HepG2 (cell line): ENCODE measurements around the gene PLLP. TPM values are rescaled to one million over a fixed set of nuclear protein-coding genes. Genes with fewer than 3 reads are reported as not detected.
A peak's percentile ranks its signal among the peaks of the same experiment; 100 is the strongest.

Experiments used
- BRF2 ChIP-seq: sonication (generic); formaldehyde crosslinking; IDR thresholded peaks from 2 replicates; pipeline ENCODE4 v1.8.1; 2022; ENCODE audit warnings: mild to moderate bottlenecking, missing genetic modification reagents
- DNMT3B ChIP-seq: conservative IDR thresholded peaks from 2 replicates; pipeline ENCODE4 v1.6.1; 2016; ENCODE audit warnings: missing biosample characterization, control low read depth
- FOXO4 ChIP-seq: sonication (generic); formaldehyde crosslinking; conservative IDR thresholded peaks from 2 replicates; pipeline ENCODE4 v1.8.1; 2023; ENCODE audit warnings: missing genetic modification reagents
- HMG20B ChIP-seq: conservative IDR thresholded peaks from 2 replicates; pipeline ENCODE4 v1.6.1; 2016; ENCODE audit warnings: missing genetic modification reagents, missing compliant biosample characterization
- SOX5 ChIP-seq: IDR thresholded peaks from 2 replicates; pipeline ENCODE4 v1.6.1; 2016; ENCODE audit warnings: borderline replicate concordance
- TRIM24 ChIP-seq: sonication (generic); formaldehyde crosslinking; IDR thresholded peaks from 2 replicates; pipeline ENCODE4 v1.8.0; 2022; ENCODE audit warnings: mild to moderate bottlenecking, missing genetic modification reagents
- ZC3H13 ChIP-seq: sonication (generic); formaldehyde crosslinking; IDR thresholded peaks from 2 replicates; pipeline ENCODE4 v1.8.1; 2023; ENCODE audit warnings: mild to moderate bottlenecking, missing genetic modification reagents, moderate library complexity
- ZFP36 ChIP-seq: fragments of 150-350 bp; IDR thresholded peaks from 2 replicates; pipeline ENCODE4 v1.6.1; 2018; ENCODE audit warnings: borderline replicate concordance, low read length, low read depth; ENCODE audit not compliant: partially characterized antibody
- ZFP36L2 ChIP-seq: sonication (generic); formaldehyde crosslinking; IDR thresholded peaks from 2 replicates; pipeline ENCODE4 v1.4.0; 2020; ENCODE audit warnings: missing genetic modification reagents
- ZNF224 ChIP-seq: sonication (generic); formaldehyde crosslinking; IDR thresholded peaks from 2 replicates; pipeline ENCODE4 v1.5.0; 2020; ENCODE audit warnings: mild to moderate bottlenecking, missing genetic modification reagents
- ZNF260 ChIP-seq: sonication (generic); formaldehyde crosslinking; IDR thresholded peaks from 2 replicates; pipeline ENCODE4 v1.4.0; 2020; ENCODE audit warnings: missing genetic modification reagents, low read depth, mild to moderate bottlenecking, borderline replicate concordance
- ZNF337 ChIP-seq: sonication (generic); formaldehyde crosslinking; IDR thresholded peaks from 2 replicates; pipeline ENCODE4 v1.5.1; 2020; ENCODE audit warnings: missing genetic modification reagents, low read depth, mild to moderate bottlenecking, borderline replicate concordance
- ZNF770 ChIP-seq: sonication (generic); formaldehyde crosslinking; IDR thresholded peaks from 2 replicates; pipeline ENCODE4 v1.5.0; 2020; ENCODE audit warnings: mild to moderate bottlenecking, missing genetic modification reagents
- ZZZ3 ChIP-seq: sonication (generic); formaldehyde crosslinking; IDR thresholded peaks from 2 replicates; pipeline ENCODE4 v1.4.0; 2020; ENCODE audit warnings: missing genetic modification reagents, mild to moderate bottlenecking, borderline replicate concordance
- polyA plus RNA-seq, 8 experiments: library from polyadenylated mRNA; depleted of rRNA in 3 of 8; stranded (reverse) in 7 of 8; unstranded in 1 of 8; fragments of >200 nt; fragmentation: Illumina TruSeq in 4 of 8; extraction: Trizol in 4 of 8; gene quantifications; 2 replicates each; pipeline versions ENCODE4 v1.2.1 to v1.2.3, GENCODE V29; 2011 to 2016; ENCODE audit warnings: low read depth in 4 of 8, missing spikeins in 1 of 8, mixed read lengths in 1 of 8; ENCODE audit not compliant: insufficient read depth in 1 of 8
- total RNA-seq, 5 experiments: library from RNA; depleted of rRNA; stranded (reverse); fragments of >200 nt; fragmentation: Illumina TruSeq; extraction: Trizol; gene quantifications; 2 replicates each; pipeline ENCODE4 v1.2.3, GENCODE V29; 2016; ENCODE audit warnings: low read depth in 1 of 5
- TF ChIP-seq, protein P1 (sequence below): sonication (generic); formaldehyde crosslinking; IDR thresholded peaks from 2 replicates; pipeline ENCODE4 v1.4.0; 2020; ENCODE audit warnings: missing genetic modification reagents
- TF ChIP-seq, protein P2 (sequence below): sonication (generic); formaldehyde crosslinking; IDR thresholded peaks from 2 replicates; pipeline ENCODE4 v1.4.0; 2020; ENCODE audit warnings: mild to moderate bottlenecking, missing genetic modification reagents

Gene PLLP
- total and polyA plus RNA-seq, 2 of the 13 experiments (the other 11 are each of a cell fraction or from before 2014, with no cell fraction given) = 60.6 to 127 TPM

GRCh38 chr16:57279780-57280638 is 4.5 kb downstream of the PLLP start (continued):
- peak; percentile 67; the same call in 1 of the 2 replicates for TF ChIP-seq ZNF224 (CRISPR knock-in tag)
- TF ChIP-seq, protein P1, sequence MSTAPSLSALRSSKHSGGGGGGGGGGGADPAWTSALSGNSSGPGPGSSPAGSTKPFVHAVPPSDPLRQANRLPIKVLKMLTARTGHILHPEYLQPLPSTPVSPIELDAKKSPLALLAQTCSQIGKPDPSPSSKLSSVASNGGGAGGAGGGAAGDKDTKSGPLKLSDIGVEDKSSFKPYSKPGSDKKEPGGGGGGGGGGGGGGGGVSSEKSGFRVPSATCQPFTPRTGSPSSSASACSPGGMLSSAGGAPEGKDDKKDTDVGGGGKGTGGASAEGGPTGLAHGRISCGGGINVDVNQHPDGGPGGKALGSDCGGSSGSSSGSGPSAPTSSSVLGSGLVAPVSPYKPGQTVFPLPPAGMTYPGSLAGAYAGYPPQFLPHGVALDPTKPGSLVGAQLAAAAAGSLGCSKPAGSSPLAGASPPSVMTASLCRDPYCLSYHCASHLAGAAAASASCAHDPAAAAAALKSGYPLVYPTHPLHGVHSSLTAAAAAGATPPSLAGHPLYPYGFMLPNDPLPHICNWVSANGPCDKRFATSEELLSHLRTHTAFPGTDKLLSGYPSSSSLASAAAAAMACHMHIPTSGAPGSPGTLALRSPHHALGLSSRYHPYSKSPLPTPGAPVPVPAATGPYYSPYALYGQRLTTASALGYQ (CRISPR knock-in tag) = peak; percentile 84; the same call in 1 of the 2 replicates
- TF ChIP-seq SOX5 (CRISPR knock-in tag) = peak; percentile 86
- TF ChIP-seq FOXO4 (CRISPR knock-in tag) = no peak
- no peak; the same call in 1 of the 2 replicates for TF ChIP-seq BRF2 (CRISPR knock-in tag)
- peak; percentile 94 for TF ChIP-seq ZFP36
- peak; percentile 52; the same call in 1 of the 2 replicates for TF ChIP-seq ZNF337 (CRISPR knock-in tag)
- TF ChIP-seq ZZZ3 (CRISPR knock-in tag) = peak; percentile 55; the same call in 1 of the 2 replicates
- no peak for TF ChIP-seq ZFP36L2 (CRISPR knock-in tag)
- TF ChIP-seq, protein P2, sequence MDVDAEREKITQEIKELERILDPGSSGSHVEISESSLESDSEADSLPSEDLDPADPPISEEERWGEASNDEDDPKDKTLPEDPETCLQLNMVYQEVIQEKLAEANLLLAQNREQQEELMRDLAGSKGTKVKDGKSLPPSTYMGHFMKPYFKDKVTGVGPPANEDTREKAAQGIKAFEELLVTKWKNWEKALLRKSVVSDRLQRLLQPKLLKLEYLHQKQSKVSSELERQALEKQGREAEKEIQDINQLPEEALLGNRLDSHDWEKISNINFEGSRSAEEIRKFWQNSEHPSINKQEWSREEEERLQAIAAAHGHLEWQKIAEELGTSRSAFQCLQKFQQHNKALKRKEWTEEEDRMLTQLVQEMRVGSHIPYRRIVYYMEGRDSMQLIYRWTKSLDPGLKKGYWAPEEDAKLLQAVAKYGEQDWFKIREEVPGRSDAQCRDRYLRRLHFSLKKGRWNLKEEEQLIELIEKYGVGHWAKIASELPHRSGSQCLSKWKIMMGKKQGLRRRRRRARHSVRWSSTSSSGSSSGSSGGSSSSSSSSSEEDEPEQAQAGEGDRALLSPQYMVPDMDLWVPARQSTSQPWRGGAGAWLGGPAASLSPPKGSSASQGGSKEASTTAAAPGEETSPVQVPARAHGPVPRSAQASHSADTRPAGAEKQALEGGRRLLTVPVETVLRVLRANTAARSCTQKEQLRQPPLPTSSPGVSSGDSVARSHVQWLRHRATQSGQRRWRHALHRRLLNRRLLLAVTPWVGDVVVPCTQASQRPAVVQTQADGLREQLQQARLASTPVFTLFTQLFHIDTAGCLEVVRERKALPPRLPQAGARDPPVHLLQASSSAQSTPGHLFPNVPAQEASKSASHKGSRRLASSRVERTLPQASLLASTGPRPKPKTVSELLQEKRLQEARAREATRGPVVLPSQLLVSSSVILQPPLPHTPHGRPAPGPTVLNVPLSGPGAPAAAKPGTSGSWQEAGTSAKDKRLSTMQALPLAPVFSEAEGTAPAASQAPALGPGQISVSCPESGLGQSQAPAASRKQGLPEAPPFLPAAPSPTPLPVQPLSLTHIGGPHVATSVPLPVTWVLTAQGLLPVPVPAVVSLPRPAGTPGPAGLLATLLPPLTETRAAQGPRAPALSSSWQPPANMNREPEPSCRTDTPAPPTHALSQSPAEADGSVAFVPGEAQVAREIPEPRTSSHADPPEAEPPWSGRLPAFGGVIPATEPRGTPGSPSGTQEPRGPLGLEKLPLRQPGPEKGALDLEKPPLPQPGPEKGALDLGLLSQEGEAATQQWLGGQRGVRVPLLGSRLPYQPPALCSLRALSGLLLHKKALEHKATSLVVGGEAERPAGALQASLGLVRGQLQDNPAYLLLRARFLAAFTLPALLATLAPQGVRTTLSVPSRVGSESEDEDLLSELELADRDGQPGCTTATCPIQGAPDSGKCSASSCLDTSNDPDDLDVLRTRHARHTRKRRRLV (CRISPR knock-in tag) = 0 out of 2 replicates have a peak, but pooled peaks have one; percentile 78
- TF ChIP-seq ZC3H13 (CRISPR knock-in tag) = no peak; the same call in 1 of the 2 replicates
- peak; percentile 80 for TF ChIP-seq HMG20B (CRISPR knock-in tag)
- TF ChIP-seq DNMT3B = peak; percentile 26; the same call in 1 of the 2 replicates
- 0 out of 2 replicates have a peak, but pooled peaks have one; percentile 67 for TF ChIP-seq TRIM24 (CRISPR knock-in tag)
- TF ChIP-seq ZNF770 (CRISPR knock-in tag) = peak; percentile 62
- TF ChIP-seq ZNF260 (CRISPR knock-in tag) = no peak
